Measurements from ENCODE around the gene LLGL1. TPM values are rescaled to one million over a fixed set of nuclear protein-coding genes. Genes with fewer than 3 reads are reported as not detected.

Gene LLGL1
- polyA plus RNA-seq, 3 donors = 0.52 to 10.8 (median 0.76) TPM

DNA sequence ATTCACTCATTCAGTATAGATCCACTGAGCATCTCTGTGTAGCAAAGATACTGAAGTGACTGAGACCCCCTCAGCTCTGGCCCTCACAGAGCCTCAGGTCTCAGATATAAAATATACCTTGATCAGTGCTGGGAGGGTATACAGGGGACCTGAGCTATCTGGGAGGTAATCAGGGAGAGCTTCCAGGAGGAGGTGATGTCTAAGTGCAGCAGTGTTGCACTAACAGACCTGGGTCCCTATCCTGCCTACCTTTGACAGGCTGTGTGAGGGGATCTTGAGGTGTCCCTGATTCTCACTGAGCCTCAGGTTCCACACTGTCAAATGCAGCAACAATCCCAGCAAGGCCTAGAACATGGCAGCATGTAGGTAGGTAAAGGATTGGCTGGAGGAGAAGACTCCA is 48.3 kb upstream of the LLGL1 start:
- no peaks in the 10 kb centered on the region for H3K9me3 Mint-ChIP-seq
- H3K4me1 Mint-ChIP-seq = peaks cover 18% of the 10 kb centered on the region
- Histone ChIP-seq H3K9ac (ENCODE audit: insufficient read depth, low read length, poor library complexity, severe bottlenecking) (no peak overlapping the region), H2AFZ (ENCODE audit: insufficient read depth, low read depth, low read length, poor library complexity, severe bottlenecking) (no peak overlapping the region), H3K9me3 (replicated peaks in 1 of 2; ENCODE audit: control insufficient read depth in 1 of 2, insufficient read depth in 1 of 2, low read length in 2 of 2) (no peaks in the 10 kb centered on the region), H3K4me2 (replicated peaks; ENCODE audit: extremely low read depth, low read length, poor library complexity, severe bottlenecking) (no peak overlapping the region), H3K27me3 (ENCODE audit: control insufficient read depth in 2 of 2, insufficient read depth in 2 of 2, low read length in 2 of 2) (no peaks in the 10 kb centered on the region), H3K4me1 (ENCODE audit: control insufficient read depth in 1 of 2, insufficient read depth in 2 of 2, low read length in 2 of 2) (peaks cover 16 to 20% of the 10 kb centered on the region in 2 donors), H3K79me2 (ENCODE audit: insufficient read depth, low read length) (no peaks in the 10 kb centered on the region), H4K20me1 (ENCODE audit: insufficient read depth, low read length) (no peaks in the 10 kb centered on the region), H3K4me3 (replicated peaks in 1 of 3; ENCODE audit: low read depth in 2 of 3, low read length in 3 of 3) (no peak overlapping the region), H3K27ac (ENCODE audit: low read depth in 1 of 2, low read length in 2 of 2) (peak overlapping the region in 1 of 2 donors; percentile 45), H3K36me3 (replicated peaks in 1 of 2; ENCODE audit: control insufficient read depth in 1 of 2, insufficient read depth in 2 of 2, low read length in 2 of 2) (no peaks in the 10 kb centered on the region)
- no peak for DNase-seq
- H3K4me3 Mint-ChIP-seq = no peak overlapping the region
- H3K36me3 Mint-ChIP-seq = peaks cover 0 to 4% of the 10 kb centered on the region in 2 donors
- H3K27me3 Mint-ChIP-seq (ENCODE audit: low read depth in 3 of 3) = peaks cover 0 to 5% (median 3%) of the 10 kb centered on the region in 3 donors
- H3K27ac Mint-ChIP-seq = peak overlapping the region in 3 of 7 donors; percentile 60 to 87 (median 78)
- intact Hi-C loops (cut with micrococcal nuclease) = no loop called here
- TF ChIP-seq, protein P1, sequence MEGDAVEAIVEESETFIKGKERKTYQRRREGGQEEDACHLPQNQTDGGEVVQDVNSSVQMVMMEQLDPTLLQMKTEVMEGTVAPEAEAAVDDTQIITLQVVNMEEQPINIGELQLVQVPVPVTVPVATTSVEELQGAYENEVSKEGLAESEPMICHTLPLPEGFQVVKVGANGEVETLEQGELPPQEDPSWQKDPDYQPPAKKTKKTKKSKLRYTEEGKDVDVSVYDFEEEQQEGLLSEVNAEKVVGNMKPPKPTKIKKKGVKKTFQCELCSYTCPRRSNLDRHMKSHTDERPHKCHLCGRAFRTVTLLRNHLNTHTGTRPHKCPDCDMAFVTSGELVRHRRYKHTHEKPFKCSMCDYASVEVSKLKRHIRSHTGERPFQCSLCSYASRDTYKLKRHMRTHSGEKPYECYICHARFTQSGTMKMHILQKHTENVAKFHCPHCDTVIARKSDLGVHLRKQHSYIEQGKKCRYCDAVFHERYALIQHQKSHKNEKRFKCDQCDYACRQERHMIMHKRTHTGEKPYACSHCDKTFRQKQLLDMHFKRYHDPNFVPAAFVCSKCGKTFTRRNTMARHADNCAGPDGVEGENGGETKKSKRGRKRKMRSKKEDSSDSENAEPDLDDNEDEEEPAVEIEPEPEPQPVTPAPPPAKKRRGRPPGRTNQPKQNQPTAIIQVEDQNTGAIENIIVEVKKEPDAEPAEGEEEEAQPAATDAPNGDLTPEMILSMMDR (IDR thresholded peaks at IDR 0.05) = no peak

DNA sequence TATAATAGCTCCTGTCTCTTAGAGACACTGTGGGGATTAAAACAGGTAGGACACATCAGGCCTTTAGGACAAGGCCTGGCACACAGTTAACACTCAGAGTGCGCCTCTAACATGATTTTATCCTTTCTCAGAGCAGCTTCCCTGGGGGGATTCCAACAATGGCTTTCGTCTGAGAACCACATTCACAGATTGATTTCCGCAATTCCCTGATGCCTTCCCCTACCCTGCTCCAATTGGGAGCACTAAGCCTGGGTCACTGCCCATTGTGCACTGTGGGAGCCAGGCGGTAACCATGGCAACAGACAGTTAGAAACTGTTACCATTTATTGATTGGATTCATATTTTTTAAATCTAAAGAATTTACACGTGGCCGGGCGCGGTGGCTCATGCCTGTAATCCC is 47.7 kb upstream of the LLGL1 start:
- TF ChIP-seq, protein P1 (IDR thresholded peaks at IDR 0.05) = no peak
- no peak overlapping the region for H3K27ac ChIP-seq (ENCODE audit: low read depth in 1 of 2, low read length in 2 of 2)
- H3K4me2 ChIP-seq (replicated peaks; ENCODE audit: extremely low read depth, low read length, poor library complexity, severe bottlenecking) = no peak overlapping the region
- no peak overlapping the region for H2AFZ ChIP-seq (ENCODE audit: insufficient read depth, low read depth, low read length, poor library complexity, severe bottlenecking)
- Mint-ChIP-seq H3K36me3 (peaks cover 0 to 4% of the 10 kb centered on the region in 2 donors), H3K4me3 (no peak overlapping the region), H3K9me3 (no peaks in the 10 kb centered on the region), H3K27ac (no peak overlapping the region), H3K4me1 (peaks cover 23% of the 10 kb centered on the region), H3K27me3 (ENCODE audit: low read depth in 3 of 3) (peaks cover 0 to 5% (median 3%) of the 10 kb centered on the region in 3 donors)
- intact Hi-C loops (cut with micrococcal nuclease) = no loop called here
- no peak overlapping the region for H3K9ac ChIP-seq (ENCODE audit: insufficient read depth, low read length, poor library complexity, severe bottlenecking)
- no peak overlapping the region for H3K4me3 ChIP-seq (replicated peaks in 1 of 3; ENCODE audit: low read depth in 2 of 3, low read length in 3 of 3)
- WGBS (ENCODE audit: insufficient coverage) = 100% methylated on average over 7 of the region's 8 CpGs
- H3K36me3 ChIP-seq (replicated peaks in 1 of 2; ENCODE audit: control insufficient read depth in 1 of 2, insufficient read depth in 2 of 2, low read length in 2 of 2) = no peaks in the 10 kb centered on the region
- no peak for DNase-seq
- no peaks in the 10 kb centered on the region for H3K79me2 ChIP-seq (ENCODE audit: insufficient read depth, low read length)
- no peaks in the 10 kb centered on the region for H3K27me3 ChIP-seq (ENCODE audit: control insufficient read depth in 2 of 2, insufficient read depth in 2 of 2, low read length in 2 of 2)
- no peaks in the 10 kb centered on the region for H4K20me1 ChIP-seq (ENCODE audit: insufficient read depth, low read length)
- no peaks in the 10 kb centered on the region for H3K9me3 ChIP-seq (replicated peaks in 1 of 2; ENCODE audit: control insufficient read depth in 1 of 2, insufficient read depth in 1 of 2, low read length in 2 of 2)
- peaks cover 22 to 26% of the 10 kb centered on the region in 2 donors for H3K4me1 ChIP-seq (ENCODE audit: control insufficient read depth in 1 of 2, insufficient read depth in 2 of 2, low read length in 2 of 2)
